K562 (cell line): Measurements from ENCODE around the gene ZNF599. TPM values are rescaled to one million over a fixed set of nuclear protein-coding genes. Genes with fewer than 3 reads are reported as not detected.

Source experiments
- ATAC-seq: fragments of 200-7000 bp; cut with Tn5 transposase; 3 replicates; pipeline ENCODE4 v1.9.1; 2020; ENCODE audit warnings: moderate library complexity
- BruUV-seq: library from RNA; stranded (reverse); fragments of 400-500 nt; replicated peaks from 2 replicates; lab custom pipeline; 2021; lab: Mats Ljungman, UMichigan
- CTCF ChIA-PET: fragments of 300-600 bp; formaldehyde crosslinking; extraction: SDS; loops from one replicate; lab custom pipeline; 2021; ENCODE audit warnings: low intra/inter-chr PET ratio; lab: Yijun Ruan, JAX
- POLR2A ChIA-PET: fragments of 300-600, 350-650 bp; sonication (Branson Sonifier 250); formaldehyde crosslinking; extraction: SDS; loops from one replicate; lab custom pipeline; 2021; ENCODE audit warnings: antibody characterized with exemption, inconsistent platforms; lab: Yijun Ruan, JAX
- DNase-seq, 4 experiments: peaks; one replicate each; pipeline versions ENCODE4 v3.0.0 to v3.0.0-alpha.2; 2011 to 2018; ENCODE audit warnings: low spot score in 3 of 4, mixed read lengths in 3 of 4; ENCODE audit errors: extremely low read depth in 1 of 4
- FAIRE-seq: peaks from 2 replicates; lab custom pipeline; 2011; peaks lifted over from hg19 to GRCh38; lab: Jason Lieb, UNC
- H2AFZ ChIP-seq: 2 replicates; pipeline ENCODE4 v1.6.0; 2011; ENCODE audit warnings: low read depth, low read length, control low read depth, inconsistent platforms
- H3K27ac ChIP-seq: fragments of 200-600 bp; 3 replicates; pipeline ENCODE4 v1.8.0; 2011; ENCODE audit warnings: low read depth, mild to moderate bottlenecking, control low read depth, inconsistent platforms, low read length, moderate library complexity, mixed read lengths; ENCODE audit errors: extremely low read depth
- H3K27me3 ChIP-seq, 2 experiments: fragments of 300-600 bp in 1 of 2; 2 replicates in 1 of 2; 3 replicates in 1 of 2; pipeline versions ENCODE4 v1.6.0 to v1.8.0; 2011; ENCODE audit warnings: inconsistent platforms in 2 of 2, low read length in 2 of 2, mild to moderate bottlenecking in 1 of 2, mixed read lengths in 1 of 2, moderate library complexity in 1 of 2; ENCODE audit not compliant: control insufficient read depth in 2 of 2, insufficient read depth in 2 of 2
- H3K36me3 ChIP-seq: fragments of 300-600 bp; 3 replicates; pipeline ENCODE4 v1.8.0; 2011; ENCODE audit warnings: mild to moderate bottlenecking, low read length, inconsistent platforms; ENCODE audit not compliant: control insufficient read depth, insufficient read depth
- H3K4me1 ChIP-seq, 2 experiments: fragments of 200-600 bp in 1 of 2; replicated peaks in 1 of 2; 2 replicates in 1 of 2; 3 replicates in 1 of 2; pipeline versions ENCODE4 v1.5.1 to v1.8.0; 2011; ENCODE audit warnings: inconsistent platforms in 2 of 2, low read length in 2 of 2, mild to moderate bottlenecking in 1 of 2, mixed read lengths in 1 of 2, moderate library complexity in 1 of 2; ENCODE audit not compliant: control insufficient read depth in 2 of 2, insufficient read depth in 2 of 2
- H3K4me2 ChIP-seq: 2 replicates; pipeline ENCODE4 v1.6.1; 2011; ENCODE audit warnings: low read length, control low read depth, inconsistent platforms, mixed read lengths; ENCODE audit not compliant: insufficient read depth
- H3K4me3 ChIP-seq: fragments of 200-600 bp; sonication (generic), shearing (Covaris generic); 2 replicates; pipeline ENCODE4 v1.5.1; 2016; ENCODE audit warnings: control low read depth, inconsistent platforms
- H3K79me2 ChIP-seq: fragments of 200-600 bp; 3 replicates; pipeline ENCODE4 v1.8.0; 2011; ENCODE audit warnings: low read length, inconsistent platforms; ENCODE audit not compliant: control insufficient read depth, insufficient read depth
- H3K9ac ChIP-seq, 2 experiments: 2 replicates each; pipeline versions ENCODE4 v1.6.0 to v1.6.1; 2011; ENCODE audit warnings: low read depth in 2 of 2, low read length in 2 of 2, control low read depth in 1 of 2, inconsistent platforms in 1 of 2, mild to moderate bottlenecking in 1 of 2, mixed read lengths in 1 of 2; ENCODE audit not compliant: insufficient read depth in 1 of 2
- H3K9me1 ChIP-seq: one replicate; pipeline ENCODE4 v1.6.0; 2011; ENCODE audit warnings: inconsistent platforms, mild to moderate bottlenecking, low read length, moderate library complexity; ENCODE audit not compliant: control insufficient read depth, insufficient read depth
- H3K9me3 ChIP-seq: replicated peaks from 2 replicates; pipeline ENCODE4 v1.5.1; 2011; ENCODE audit warnings: low read depth, low read length, inconsistent platforms; ENCODE audit not compliant: control insufficient read depth, insufficient read depth
- H4K20me1 ChIP-seq: replicated peaks from 2 replicates; pipeline ENCODE4 v1.6.1; 2011; ENCODE audit warnings: low read length, inconsistent platforms, mixed read lengths; ENCODE audit not compliant: control insufficient read depth, insufficient read depth
- FOXP1 ChIP-seq: sonication (generic); formaldehyde crosslinking; IDR thresholded peaks from 2 replicates; pipeline ENCODE4 v1.8.0; 2022; ENCODE audit warnings: mild to moderate bottlenecking, missing genetic modification reagents
- KDM5B ChIP-seq: fragments of 200-600 bp; sonication (generic); IDR thresholded peaks from 2 replicates; pipeline ENCODE4 v1.6.1; 2012; ENCODE audit warnings: low read depth, mild to moderate bottlenecking, moderate library complexity, low read length, control low read depth, inconsistent platforms; ENCODE audit not compliant: insufficient replicate concordance
- NCOR1 ChIP-seq: fragments of 450-650 bp; IDR thresholded peaks from 2 replicates; pipeline ENCODE4 v1.6.1; 2016; ENCODE audit warnings: mild to moderate bottlenecking, moderate library complexity
- SMAD2 ChIP-seq: fragments of 150-350 bp; IDR thresholded peaks from 2 replicates; pipeline ENCODE4 v1.6.1; 2014; ENCODE audit warnings: low read depth, mild to moderate bottlenecking, low read length
- TAF9B ChIP-seq: fragments of 450-650 bp; IDR thresholded peaks from 2 replicates; pipeline ENCODE4 v1.6.1; 2018; ENCODE audit warnings: mild to moderate bottlenecking; ENCODE audit not compliant: partially characterized antibody
- TRIM28 ChIP-seq: fragments of 450-650 bp; IDR thresholded peaks from 2 replicates; pipeline ENCODE4 v1.6.1; 2017
- ZBTB17 ChIP-seq: fragments of 450-650 bp; formaldehyde crosslinking; IDR thresholded peaks from 2 replicates; pipeline ENCODE4 v1.4.0; 2020; ENCODE audit warnings: mild to moderate bottlenecking
- WGBS: fragments of 100-300 bp; shearing (Covaris generic); methylation state at CpG from one replicate; pipeline ENCODE4 v1.1.6; 2016; ENCODE audit warnings: low coverage, mixed read lengths; ENCODE audit not compliant: insufficient coverage; ENCODE audit errors: missing lambda C conversion rate; 5-methylcytosine and 5-hydroxymethylcytosine counted together
- in situ Hi-C: fragments of 300-500 bp; cut with MboI; formaldehyde crosslinking; loops from 4 replicates; pipeline ENCODE4 v1.15.0; 2018; ENCODE audit warnings: inconsistent platforms, mixed read lengths
- intact Hi-C: fragments of 100-400 bp; cut with micrococcal nuclease; formaldehyde crosslinking; loops from 2 replicates; pipeline ENCODE4 v1.14.2; 2022
- polyA plus RNA-seq, 8 experiments: library from polyadenylated mRNA; depleted of rRNA in 4 of 8; stranded (reverse) in 5 of 8; unstranded in 3 of 8; fragments of >200 nt; fragmentation: Nextera tagmentation in 2 of 8; fragmentation: Illumina TruSeq in 1 of 8; extraction: Ambion mirVana in 2 of 8; extraction: Trizol in 1 of 8; gene quantifications; 2 replicates each; pipeline versions ENCODE4 v1.2.1 to v1.2.3, GENCODE V29; 2011 to 2014; ENCODE audit warnings: inconsistent platforms in 1 of 8, missing spikeins in 1 of 8
- total RNA-seq, 7 experiments: library from RNA; depleted of rRNA in 6 of 7; stranded (reverse); fragments of >200 nt in 6 of 7; fragmentation: Illumina TruSeq in 2 of 7; extraction: Trizol in 2 of 7; gene quantifications; 2 replicates each; pipeline versions ENCODE4 v1.2.1 to v1.2.3, GENCODE V29; 2011 to 2021; ENCODE audit warnings: low replicate concordance in 1 of 7
- TF ChIP-seq, protein P1 (sequence below): IDR thresholded peaks from 2 replicates; pipeline ENCODE4 v1.6.1; 2011; ENCODE audit not compliant: insufficient read length; ENCODE audit errors: extremely low read depth
- TF ChIP-seq, protein P2 (sequence below), 2 experiments: fragments of 450-650 bp; IDR thresholded peaks; 2 replicates each; pipeline ENCODE4 v1.6.1; 2016
- TF ChIP-seq, protein P3 (sequence below): fragments of 200-800 bp; sonication (Bioruptor generic); IDR thresholded peaks from 2 replicates; pipeline ENCODE4 v1.6.1; 2017; ENCODE audit warnings: missing genetic modification characterization, missing compliant biosample characterization

Gene ZNF599
- total and polyA plus RNA-seq, 9 of the 15 experiments (the other 6 are each of a cell fraction or from before 2014, with no cell fraction given): 0.71 to 6.7 (median 2.8) TPM

DNA sequence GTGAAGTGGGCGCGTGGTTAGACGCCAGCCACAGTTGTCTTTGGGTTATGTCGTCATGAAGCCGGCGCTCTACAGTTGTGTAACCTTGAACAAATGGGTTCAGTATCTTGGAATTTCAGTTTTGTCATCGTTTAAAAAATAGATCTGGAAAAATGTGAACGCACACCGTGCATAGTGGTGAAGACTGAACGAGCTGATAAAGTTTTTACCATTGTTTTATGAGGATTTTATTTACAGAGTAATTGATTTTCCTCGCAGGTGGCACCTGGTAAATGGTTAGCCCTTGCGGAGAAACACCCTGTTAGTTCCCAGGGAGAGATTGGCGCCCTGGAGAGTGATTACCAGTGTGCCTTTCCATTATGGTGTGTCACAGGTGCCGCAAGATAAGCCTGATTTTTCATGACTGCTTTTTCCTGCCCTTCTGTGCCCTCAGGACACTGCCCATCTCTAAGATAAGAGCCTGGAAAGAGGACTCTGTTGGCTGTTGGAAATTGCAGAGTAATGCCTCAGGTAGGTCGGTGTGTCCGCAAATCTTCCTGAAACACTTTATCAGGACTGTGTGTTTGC is 38.4 kb downstream of the ZNF599 start (continued):
- TF ChIP-seq, protein P1, sequence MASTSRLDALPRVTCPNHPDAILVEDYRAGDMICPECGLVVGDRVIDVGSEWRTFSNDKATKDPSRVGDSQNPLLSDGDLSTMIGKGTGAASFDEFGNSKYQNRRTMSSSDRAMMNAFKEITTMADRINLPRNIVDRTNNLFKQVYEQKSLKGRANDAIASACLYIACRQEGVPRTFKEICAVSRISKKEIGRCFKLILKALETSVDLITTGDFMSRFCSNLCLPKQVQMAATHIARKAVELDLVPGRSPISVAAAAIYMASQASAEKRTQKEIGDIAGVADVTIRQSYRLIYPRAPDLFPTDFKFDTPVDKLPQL: no peak
- peak; percentile 11 for TF ChIP-seq KDM5B

DNA sequence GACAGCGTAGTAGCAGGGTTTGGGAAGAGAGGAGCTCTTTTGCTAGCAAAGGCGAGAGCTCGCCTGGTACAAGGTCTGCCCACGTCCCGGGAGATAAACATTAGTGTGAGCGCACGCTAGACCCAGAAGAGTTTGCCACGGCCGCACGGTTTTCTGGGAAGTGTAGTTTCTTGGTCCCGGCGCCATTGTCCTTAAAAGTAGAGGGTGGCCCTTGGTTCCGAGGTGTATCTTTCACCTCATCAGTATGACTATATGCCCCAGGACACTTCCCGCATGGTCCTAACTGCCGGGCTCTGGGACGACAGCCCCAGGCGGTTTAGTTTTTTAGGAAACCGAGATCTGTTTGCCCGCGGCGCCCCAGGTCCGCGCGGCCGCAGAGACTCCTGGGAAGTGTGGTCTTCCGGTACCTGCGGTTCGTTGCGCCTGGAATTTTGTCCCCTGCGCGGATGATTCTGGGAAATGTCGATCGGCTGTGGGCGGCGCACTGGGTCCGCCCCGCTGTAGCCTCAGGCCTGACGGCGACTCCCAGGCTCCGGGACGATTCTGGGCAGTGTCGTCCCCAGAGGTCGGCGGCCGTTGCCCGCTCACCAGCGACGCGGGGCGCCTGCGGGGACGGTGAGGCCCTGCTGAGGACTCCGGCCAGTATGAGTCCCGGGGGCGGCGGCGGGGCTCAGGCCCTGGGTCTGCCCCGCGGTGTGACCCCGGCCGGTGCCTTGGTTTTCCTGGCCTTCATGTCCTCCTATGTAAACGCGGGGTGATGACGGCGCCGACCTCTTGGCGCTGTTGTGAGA is 39.1 kb downstream of the ZNF599 start, which contains the start of gene ZNF181:
ZNF181 (plus strand) TSS at position 498 of the 791 bp plus-strand sequence. CDS start 795 bp downstream, outside the sequence.
- BruUV-seq: no TSS peak
- TF ChIP-seq, protein P2, sequence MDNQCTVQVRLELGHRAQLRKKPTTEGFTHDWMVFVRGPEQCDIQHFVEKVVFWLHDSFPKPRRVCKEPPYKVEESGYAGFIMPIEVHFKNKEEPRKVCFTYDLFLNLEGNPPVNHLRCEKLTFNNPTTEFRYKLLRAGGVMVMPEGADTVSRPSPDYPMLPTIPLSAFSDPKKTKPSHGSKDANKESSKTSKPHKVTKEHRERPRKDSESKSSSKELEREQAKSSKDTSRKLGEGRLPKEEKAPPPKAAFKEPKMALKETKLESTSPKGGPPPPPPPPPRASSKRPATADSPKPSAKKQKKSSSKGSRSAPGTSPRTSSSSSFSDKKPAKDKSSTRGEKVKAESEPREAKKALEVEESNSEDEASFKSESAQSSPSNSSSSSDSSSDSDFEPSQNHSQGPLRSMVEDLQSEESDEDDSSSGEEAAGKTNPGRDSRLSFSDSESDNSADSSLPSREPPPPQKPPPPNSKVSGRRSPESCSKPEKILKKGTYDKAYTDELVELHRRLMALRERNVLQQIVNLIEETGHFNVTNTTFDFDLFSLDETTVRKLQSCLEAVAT (IDR thresholded peaks at IDR 0.05): peak; percentile 72 to 90; a peak in 3 of 4 replicates
- TF ChIP-seq, protein P3, sequence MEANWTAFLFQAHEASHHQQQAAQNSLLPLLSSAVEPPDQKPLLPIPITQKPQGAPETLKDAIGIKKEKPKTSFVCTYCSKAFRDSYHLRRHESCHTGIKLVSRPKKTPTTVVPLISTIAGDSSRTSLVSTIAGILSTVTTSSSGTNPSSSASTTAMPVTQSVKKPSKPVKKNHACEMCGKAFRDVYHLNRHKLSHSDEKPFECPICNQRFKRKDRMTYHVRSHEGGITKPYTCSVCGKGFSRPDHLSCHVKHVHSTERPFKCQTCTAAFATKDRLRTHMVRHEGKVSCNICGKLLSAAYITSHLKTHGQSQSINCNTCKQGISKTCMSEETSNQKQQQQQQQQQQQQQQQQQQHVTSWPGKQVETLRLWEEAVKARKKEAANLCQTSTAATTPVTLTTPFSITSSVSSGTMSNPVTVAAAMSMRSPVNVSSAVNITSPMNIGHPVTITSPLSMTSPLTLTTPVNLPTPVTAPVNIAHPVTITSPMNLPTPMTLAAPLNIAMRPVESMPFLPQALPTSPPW (CRISPR knock-in tag): peak; percentile 58; the same call in 1 of the 2 replicates
- TF ChIP-seq FOXP1 (CRISPR knock-in tag) (peak; percentile 52; the same call in 1 of the 2 replicates), TRIM28 (no peak), SMAD2 (no peak), ZBTB17 (CRISPR knock-in tag) (peak; percentile 84), TAF9B (peak; percentile 71), NCOR1 (peak; percentile 44)

More for the DNA sequence above, 39.1 kb downstream of the ZNF599 start, which contains the start of gene ZNF181:
- ChIA-PET CTCF (interaction anchor here (1.0 kb wide), 1 partner anchor 279 kb away, joined by 3 read pairs; no protein-coding TSS in a partner anchor), POLR2A (interaction anchor here (1.0 kb wide), 1 partner anchor 632 kb away, joined by 3 read pairs; no protein-coding TSS in a partner anchor)
- H3K9ac ChIP-seq: peak within 1 kb of the TSS; percentile 86 to 93
- peaks cover 6% of the 10 kb centered on the region for H3K9me1 ChIP-seq
- intact Hi-C loops (loop anchor here (2.0 kb wide), 1 partner anchor 279 kb away; no protein-coding TSS in a partner anchor), in situ Hi-C loops (no loop called here)
- peak within 1 kb of the TSS; percentile 93 for H3K27ac ChIP-seq
- peak; percentile 86 to 94 (median 90) for DNase-seq
- H3K4me3 ChIP-seq: peak within 1 kb of the TSS; percentile 52
- WGBS: under 1% methylated on average over 64 of the region's 67 CpGs
- H3K79me2 ChIP-seq: peaks cover 22% of the 10 kb centered on the region; the same call in 2 of the 3 replicates
- FAIRE-seq: peak; percentile 93
- peak within 1 kb of the TSS; percentile 94 for H2AFZ ChIP-seq
- peaks cover 30 to 35% of the 10 kb centered on the region in 2 experiments for H3K4me1 ChIP-seq
- no peaks in the 10 kb centered on the region for H4K20me1 ChIP-seq
- peak within 1 kb of the TSS; percentile 98 for H3K4me2 ChIP-seq
- H3K36me3 ChIP-seq: peaks cover 12% of the 10 kb centered on the region; the same call in 2 of the 3 replicates
- no peaks in the 10 kb centered on the region for H3K27me3 ChIP-seq
- H3K9me3 ChIP-seq: no peaks in the 10 kb centered on the region
- peak; percentile 92 for ATAC-seq
